ENCODE results near the gene PON1.

PON1 gene

GRCh38 chr7:95316588-95316987 lies 7.7 kb downstream of the PON1 start:
- DNase-seq: no peak

- no peak for DNase-seq
Measured at GRCh38 chr7:95312561-95312960, 11.8 kb downstream of the PON1 start.

GRCh38 chr7:95311389-95311788 lies 12.9 kb downstream of the PON1 start:
- no peak for DNase-seq

GRCh38 chr7:95309951-95310350 lies 14.4 kb downstream of the PON1 start:
- DNase-seq: no peak

- DNase-seq: no peak
Measured at GRCh38 chr7:95304990-95305389, 19.3 kb downstream of the PON1 start.

GRCh38 chr7:95303013-95303905 lies 21.1 kb downstream of the PON1 start:
- no peak for DNase-seq

GRCh38 chr7:95298091-95298490 lies 26.2 kb downstream of the PON1 start:
- no peak for DNase-seq

- no peak for DNase-seq
Measured at GRCh38 chr7:95297041-95297440, 27.3 kb downstream of the PON1 start.

- no peak for DNase-seq
Measured at GRCh38 chr7:95296456-95296855, 27.9 kb downstream of the PON1 start.

GRCh38 chr7:95295397-95295796 lies 28.9 kb downstream of the PON1 start:
- no peak for DNase-seq

- no peak for DNase-seq
Measured at GRCh38 chr7:95290166-95290830, 34.0 kb downstream of the PON1 start.

GRCh38 chr7:95286096-95286495 lies 38.2 kb downstream of the PON1 start:
- no peak for DNase-seq

- no peak for DNase-seq
Measured at GRCh38 chr7:95279417-95279816, 44.9 kb downstream of the PON1 start.

- no peak for DNase-seq
Measured at GRCh38 chr7:95276114-95276513, 48.2 kb downstream of the PON1 start.

GRCh38 chr7:95269640-95270039 lies 54.7 kb downstream of the PON1 start:
- DNase-seq: no peak

GRCh38 chr7:95267754-95268153 lies 56.6 kb downstream of the PON1 start:
- no peak for DNase-seq

GRCh38 chr7:95265634-95266033 lies 58.7 kb downstream of the PON1 start:
- DNase-seq: no peak

GRCh38 chr7:95264363-95264891 lies 59.9 kb downstream of the PON1 start:
- DNase-seq: no peak

- no peak for DNase-seq
Measured at GRCh38 chr7:95263785-95264362, 60.5 kb downstream of the PON1 start.

- no peak for DNase-seq
Measured at GRCh38 chr7:95262875-95263274, 61.5 kb downstream of the PON1 start.

GRCh38 chr7:95261895-95262415 lies 62.4 kb downstream of the PON1 start:
- no peak for DNase-seq

GRCh38 chr7:95255691-95256090 lies 68.6 kb downstream of the PON1 start:
- no peak for DNase-seq

GRCh38 chr7:95253986-95254385 lies 70.3 kb downstream of the PON1 start:
- DNase-seq: no peak

- no peak for DNase-seq
Measured at GRCh38 chr7:95251966-95252365, 72.4 kb downstream of the PON1 start.
